Cerebellar nuclear complex (tissue), 1 donor: Measurements from ENCODE around the gene PLEKHB1.

Experiments used
- DNase-seq, 2 experiments: peaks; one replicate each; lab custom pipeline; 2025; lab: John Stamatoyannopoulos, UW

PLEKHB1 gene

GRCh38 chr11:73648121-73648520 lies 1.7 kb downstream of the PLEKHB1 start:
- no peak for DNase-seq

DNA sequence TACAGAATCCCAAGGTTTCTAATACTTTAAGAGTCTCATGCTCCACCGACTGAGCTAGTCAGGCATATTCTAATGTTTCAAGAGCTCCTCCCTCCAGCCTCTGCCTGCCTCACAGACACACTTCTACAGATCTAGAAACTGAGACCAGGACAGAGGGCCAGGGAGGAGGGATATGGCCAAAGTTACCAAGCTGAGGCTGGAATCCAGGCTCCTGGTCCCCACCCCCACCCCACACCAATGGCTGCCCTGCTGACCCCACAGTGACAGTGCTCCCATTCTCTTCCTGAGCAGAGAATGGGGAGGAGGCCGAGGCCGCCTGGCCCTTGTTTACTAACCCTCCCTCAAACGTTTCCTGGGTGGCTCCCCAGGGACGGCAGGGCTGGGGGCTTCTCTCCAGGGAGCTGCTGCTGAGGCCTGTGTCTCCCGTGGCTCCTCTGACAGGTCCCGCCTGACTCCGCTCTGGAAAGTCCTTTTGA lies 2.2 kb downstream of the PLEKHB1 start:
- no peak for DNase-seq

GRCh38 chr11:73649206-73649605 lies 2.8 kb downstream of the PLEKHB1 start:
- DNase-seq: no peak

GRCh38 chr11:73650400-73650799 lies 4.0 kb downstream of the PLEKHB1 start:
- DNase-seq: no peak

GRCh38 chr11:73651252-73651651 lies 4.9 kb downstream of the PLEKHB1 start:
- DNase-seq: no peak

DNA sequence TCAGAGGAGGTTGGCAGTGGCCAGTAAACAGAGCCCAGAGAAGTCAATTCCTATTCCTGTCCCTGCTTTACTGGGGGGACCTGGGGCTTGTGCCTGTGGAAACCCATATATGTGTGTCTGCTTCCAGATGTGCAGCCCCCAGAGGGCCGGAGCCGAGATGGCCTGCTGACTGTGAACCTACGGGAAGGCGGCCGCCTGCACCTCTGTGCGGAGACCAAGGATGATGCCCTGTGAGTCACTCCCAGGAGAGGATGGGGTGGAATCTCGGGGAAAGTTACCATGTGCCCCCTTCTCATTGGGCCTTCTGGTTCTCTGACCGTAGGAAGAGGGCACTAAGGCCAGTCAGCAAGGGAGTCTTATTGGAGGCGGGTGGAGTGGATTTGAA lies 5.3 kb downstream of the PLEKHB1 start:
- no peak for DNase-seq

GRCh38 chr11:73652046-73652730 lies 5.8 kb downstream of the PLEKHB1 start:
- no peak for DNase-seq

GRCh38 chr11:73652856-73653559 lies 6.6 kb downstream of the PLEKHB1 start:
- no peak for DNase-seq

DNA sequence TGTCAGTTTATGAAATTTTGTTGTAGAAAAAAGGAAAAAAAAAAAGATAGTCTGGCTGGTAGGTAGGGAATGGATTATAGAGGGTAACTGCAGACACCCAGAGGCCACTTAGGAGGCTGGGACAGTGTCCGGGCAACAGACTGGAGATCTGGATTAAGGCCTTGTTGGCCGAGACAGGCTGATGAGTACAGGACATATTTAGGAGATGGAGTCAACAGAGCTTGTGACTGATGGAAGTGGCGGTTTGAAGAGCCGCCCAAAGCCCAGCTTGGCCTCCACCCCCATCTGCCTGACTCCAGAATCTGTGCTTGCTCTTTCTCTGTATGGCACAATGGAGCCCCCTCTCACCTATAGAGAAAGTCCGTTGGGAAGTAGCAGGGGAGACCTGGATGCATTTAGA lies 7.6 kb downstream of the PLEKHB1 start:
- no peak for DNase-seq

- no peak for DNase-seq
Measured at GRCh38 chr11:73654482-73655021, 8.2 kb downstream of the PLEKHB1 start.

- DNase-seq: no peak
Measured at GRCh38 chr11:73655686-73656085, 9.3 kb downstream of the PLEKHB1 start.

DNA sequence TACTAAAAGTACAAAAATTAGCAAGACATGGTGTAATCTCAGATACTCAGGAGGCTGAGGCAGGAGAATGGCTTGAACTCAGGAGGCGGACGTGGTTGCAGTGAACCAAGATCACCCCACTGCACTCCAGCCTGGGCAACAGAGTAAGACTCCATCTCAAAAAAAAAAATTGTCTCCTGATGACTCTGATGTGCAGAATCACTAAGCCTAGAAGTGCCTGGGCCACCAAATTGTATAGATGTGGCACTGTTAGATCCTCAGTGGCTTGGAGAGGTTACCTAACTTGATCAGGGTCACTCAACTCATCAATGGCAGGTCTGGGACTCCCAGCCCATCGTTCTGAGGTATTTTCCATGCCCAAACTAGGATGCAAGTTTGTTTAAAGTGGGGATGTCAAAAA lies 10.6 kb downstream of the PLEKHB1 start:
- DNase-seq: no peak

GRCh38 chr11:73659961-73660360 lies 13.6 kb downstream of the PLEKHB1 start:
- DNase-seq: no peak

GRCh38 chr11:73660497-73661034 lies 14.2 kb downstream of the PLEKHB1 start:
- DNase-seq: no peak

DNA sequence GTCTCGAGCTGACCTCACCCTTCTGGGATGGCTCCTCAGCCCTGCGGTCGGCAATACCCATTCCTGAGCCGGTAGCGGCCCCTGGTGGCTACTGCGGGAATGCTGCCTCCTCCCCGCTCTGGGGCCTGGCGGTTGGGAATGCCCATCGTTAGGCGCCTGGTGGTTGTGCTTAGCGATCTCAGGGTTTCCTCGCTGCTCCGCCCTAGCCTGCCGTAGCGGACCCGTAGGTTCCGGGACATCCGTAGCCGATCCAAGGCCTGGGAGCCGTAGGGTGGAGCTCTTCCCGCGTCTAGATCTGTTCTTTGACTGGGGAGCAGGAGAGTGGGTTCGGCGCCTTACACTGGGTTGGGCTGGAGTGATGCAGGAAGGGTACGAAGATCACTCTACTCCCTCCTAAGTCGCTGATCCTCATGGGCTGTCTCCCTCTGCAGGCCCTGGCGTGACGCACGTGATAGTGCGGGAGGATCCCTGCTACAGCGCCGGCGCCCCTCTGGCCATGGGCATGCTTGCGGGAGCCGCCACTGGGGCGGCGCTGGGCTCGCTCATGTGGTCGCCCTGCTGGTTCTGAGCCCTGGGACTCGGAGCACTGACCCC lies 14.8 kb downstream of the PLEKHB1 start:
- DNase-seq: peak in 1 of 2 experiments; percentile 79

GRCh38 chr11:73662445-73663157 lies 16.2 kb downstream of the PLEKHB1 start:
- DNase-seq: no peak

GRCh38 chr11:73663604-73664495 lies 17.5 kb downstream of the PLEKHB1 start:
- DNase-seq: no peak

GRCh38 chr11:73664877-73665276 lies 18.5 kb downstream of the PLEKHB1 start:
- no peak for DNase-seq

- DNase-seq: no peak
Measured at GRCh38 chr11:73667891-73668290, 21.5 kb downstream of the PLEKHB1 start.

GRCh38 chr11:73670808-73671207 lies 24.4 kb downstream of the PLEKHB1 start:
- no peak for DNase-seq

GRCh38 chr11:73671701-73672100 lies 25.3 kb downstream of the PLEKHB1 start:
- DNase-seq: no peak
